NCI-H82 treated with DMSO at 0.1 percent for 48 hours (cell line): Measurements from ENCODE around the gene HOXD1.
A peak's percentile ranks its signal among the peaks of the same experiment; 100 is the strongest.

Experiments
- DNase-seq: peaks from one replicate; lab custom pipeline; 2025; ENCODE audit not compliant: unreplicated experiment; lab: John Stamatoyannopoulos, UW

The HOXD1 gene

DNA sequence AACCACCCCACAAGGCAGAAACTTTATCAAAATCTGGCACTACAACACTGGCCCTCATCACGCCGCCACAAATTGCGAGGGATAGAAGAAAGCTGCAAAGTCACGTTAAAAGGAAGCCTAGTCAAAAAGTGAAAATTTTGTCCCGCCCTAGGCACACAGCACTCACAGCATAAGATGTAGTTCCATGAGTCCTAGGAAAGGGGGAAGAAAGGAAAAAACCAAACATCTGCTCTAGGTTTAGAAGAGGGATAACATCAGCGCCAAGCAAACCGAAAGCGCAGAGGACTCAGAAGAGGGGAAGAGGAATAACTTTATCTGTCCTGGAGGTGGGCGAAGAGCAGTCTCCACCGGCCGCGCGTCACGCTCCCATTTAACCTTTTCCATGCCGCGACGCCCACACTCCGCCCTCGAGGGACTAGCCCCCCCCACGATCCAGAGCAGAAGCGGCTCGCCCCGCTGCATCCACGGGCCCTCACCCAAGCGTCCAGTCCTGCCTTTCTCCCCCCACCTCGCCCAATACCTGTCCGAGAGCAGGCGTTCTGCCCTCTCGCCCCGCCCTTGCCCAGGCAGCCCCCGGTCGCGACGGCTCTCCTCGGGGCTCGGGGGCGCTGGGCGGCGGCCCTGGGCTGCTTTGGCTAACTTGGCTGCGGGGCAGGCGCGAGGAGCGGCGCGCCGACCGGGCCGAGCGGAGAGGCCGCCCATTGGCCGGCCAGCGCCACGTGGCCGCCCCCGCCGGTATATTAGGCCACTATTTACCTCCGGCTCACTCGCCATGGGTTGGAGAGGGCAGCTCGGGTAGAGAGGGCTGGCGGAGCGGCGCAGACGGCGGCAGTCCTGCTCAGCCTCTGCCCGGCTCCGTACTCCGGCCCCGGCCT lies at the start of gene HOXD1:
TSS of gene HOXD1 (plus strand) at position 770 of the 875 bp plus-strand sequence. CDS start 134 bp downstream, outside the sequence.
- no peak for DNase-seq

DNA sequence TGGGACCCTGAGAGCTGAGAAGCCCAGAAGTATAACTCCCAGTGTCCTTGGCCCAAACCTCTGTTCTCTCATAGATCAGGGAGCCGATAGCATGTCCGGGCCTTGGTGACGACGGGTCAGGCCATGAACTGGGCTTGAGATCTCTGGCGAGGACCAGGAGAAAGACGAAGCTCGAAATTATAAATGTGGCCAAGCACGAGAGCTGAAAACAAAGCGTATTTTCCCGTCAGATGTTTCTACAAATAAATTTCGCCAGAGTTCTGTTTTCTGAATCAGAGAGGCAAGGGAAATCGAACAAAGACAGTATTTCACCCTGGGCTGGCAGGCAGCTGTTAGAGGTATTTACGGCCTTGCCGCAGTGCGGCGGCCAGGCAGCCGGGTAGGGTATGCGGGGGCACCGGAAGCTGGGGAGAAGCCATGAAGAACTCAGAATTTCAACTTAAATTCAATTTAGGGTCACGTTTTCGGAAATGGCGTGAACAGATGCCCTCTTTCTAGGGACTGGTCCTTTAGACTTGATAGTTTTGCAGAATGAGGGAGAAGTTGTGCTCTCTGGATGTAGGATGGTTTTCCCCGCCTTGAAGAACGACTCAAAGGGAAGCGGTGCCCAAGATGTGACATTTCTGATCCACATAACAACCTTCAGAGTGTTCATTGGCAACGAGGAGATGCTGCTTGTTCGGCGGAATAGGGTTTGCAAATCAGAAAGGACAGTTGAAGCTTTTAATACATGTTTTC lies 49.4 kb upstream of the HOXD1 start:
- DNase-seq = no peak

DNA sequence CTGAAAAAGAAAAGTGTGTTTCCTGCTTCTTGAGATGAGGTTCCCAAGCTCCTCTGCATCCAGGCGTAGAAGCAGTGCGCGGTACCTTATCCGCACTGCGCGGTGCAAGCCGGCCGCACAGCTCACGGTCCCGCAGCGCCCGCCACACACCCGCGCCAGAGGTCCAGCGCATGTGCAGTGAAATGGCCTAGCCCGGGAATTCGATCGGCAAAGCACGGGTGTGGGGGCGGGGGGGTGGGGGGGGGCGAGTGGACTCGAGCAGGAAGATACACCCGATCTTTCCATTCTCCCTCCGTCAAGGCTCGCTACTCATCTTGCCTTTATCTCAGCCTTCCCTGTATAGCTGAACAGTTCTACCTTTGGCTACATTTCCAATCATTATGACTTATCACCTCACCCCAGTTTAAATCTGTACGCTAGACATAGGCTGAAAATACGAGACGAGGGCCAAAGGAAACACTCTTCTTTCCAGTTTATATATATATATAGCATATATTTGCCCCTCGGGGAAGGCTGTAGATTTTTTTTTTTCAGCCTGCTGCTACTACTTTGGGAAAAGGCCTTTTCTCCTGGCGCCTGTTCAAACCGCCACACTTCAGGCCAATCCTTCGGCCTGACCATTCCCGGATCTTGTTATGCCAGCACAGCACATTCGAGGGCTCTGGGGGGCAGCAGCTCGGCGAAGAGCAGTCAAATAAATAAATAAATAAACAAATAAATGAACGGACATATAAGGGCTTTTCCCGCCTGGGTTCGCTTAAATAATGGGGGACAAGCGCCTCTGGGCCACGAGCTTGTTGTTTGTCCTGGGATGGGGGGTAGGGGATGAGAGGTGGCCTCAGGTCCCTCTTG lies 48.6 kb upstream of the HOXD1 start:
- DNase-seq = no peak

DNA sequence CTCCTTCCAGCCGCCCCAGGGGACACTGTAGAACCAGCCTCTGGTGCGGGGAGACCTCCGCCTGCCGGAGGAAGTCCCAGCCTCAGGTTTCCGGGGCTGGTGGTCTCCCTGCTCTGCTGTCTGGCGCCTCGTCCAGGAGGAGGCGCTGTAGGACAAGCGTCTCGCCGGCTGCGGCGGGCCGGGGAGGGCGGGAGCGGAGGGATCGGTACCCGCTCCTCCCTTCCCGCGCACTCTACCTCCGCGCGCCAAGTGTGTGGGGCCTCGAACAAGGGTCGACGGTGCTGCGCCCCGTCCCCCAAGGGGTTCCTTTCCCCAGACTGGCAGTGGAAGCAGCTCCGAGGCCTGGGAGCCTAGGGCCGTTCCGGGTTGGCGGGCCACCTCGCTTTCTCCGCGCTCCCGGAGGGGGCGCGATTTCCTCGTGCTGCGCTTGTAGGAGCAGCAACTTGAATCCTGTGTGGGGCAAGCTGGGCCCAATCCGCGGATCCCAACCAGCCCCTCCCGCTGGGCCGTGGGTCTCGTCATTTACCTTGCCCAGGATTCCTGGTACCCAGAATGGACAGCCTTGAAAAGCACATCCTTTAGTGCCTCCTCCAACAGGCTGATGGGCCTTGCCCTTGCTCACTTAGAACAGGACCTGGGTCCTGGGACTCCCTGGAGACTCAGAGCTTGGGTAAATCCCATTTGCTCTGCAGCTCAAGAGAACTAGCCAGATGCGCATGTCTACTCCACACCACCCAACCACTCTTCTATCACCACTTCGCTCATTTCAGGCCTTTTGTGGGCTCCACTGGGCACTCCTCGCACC lies 47.8 kb upstream of the HOXD1 start:
- peak; percentile 76 for DNase-seq

DNA sequence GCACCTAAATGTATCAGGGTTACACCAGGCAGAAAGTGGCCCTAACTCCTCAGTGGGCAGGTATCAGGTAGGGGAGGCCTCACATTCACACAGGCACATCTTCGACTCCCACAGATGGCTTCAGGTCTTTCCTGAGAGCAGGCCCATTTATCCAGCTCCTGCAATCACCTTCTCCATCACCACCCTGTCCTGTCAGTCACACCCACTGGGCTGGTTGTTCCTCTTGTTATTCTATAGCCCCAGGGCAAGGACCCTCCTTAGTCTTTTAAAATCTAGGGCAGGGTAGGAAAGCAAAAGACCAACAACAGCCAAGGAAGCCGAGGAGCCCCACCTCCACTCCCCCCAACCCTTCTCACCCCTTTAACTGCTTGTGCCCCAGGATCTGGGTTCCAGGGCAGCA lies 46.2 kb upstream of the HOXD1 start:
- no peak for DNase-seq

DNA sequence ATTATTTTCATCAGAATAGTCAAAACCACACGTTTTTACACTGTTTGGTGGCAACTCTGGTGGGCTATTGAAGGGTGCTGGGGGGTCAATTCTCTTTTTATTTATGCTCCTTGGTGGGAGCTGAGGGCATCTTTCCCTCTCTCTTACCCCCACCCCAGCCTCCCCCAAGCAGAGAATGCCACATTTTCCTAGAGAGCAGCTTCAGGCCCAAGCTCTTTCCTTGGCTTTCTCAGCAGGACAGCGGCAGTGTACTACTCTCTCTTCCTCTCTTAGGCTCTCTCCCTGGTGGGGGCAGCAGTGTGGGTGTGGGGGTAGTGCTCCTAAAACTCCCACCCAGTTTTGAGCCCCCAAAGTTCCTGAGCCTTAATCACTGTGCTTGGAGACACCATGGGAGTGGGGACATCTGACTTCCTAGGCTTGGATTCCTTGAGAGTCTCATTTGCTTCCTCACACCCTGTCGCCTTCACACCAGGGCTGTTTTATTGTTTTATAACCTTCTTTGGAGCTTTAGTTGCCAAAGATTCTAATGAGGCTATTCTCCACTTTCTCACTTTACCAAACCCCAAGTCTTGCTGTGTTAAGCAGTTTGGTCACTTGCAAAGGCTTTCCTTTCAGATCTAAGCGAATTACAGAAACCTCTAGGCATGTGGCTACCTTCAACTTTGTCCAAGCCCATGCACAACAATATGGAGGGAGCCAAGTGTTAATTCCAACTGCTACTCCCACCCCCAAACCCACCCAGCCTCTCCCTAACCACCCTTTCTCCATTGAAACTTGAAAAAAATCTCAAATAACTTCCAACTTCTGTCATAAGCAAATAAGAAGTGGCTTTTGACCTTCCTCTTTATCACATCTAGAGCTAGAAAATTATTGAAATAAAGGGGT lies 43.1 kb upstream of the HOXD1 start:
- DNase-seq = no peak

DNA sequence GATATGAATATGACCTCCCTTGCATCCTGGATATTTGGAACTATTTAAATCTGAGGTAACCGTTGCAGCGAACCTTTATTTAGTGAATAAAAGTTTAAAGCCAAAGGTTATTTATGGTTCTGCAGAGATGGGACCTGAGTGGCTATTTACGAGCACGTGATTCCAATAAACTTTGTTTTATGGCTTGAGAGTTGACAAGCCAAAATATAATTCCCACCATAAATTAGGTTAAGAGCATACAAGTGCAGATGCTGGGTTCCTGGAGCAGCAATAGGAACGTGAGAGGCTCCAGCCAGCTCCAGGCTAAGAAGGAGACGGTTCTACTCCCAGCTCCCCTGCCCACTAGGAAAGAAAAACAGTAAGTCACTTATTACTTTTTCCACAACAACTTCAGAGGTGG lies 42.4 kb upstream of the HOXD1 start:
- no peak for DNase-seq

DNA sequence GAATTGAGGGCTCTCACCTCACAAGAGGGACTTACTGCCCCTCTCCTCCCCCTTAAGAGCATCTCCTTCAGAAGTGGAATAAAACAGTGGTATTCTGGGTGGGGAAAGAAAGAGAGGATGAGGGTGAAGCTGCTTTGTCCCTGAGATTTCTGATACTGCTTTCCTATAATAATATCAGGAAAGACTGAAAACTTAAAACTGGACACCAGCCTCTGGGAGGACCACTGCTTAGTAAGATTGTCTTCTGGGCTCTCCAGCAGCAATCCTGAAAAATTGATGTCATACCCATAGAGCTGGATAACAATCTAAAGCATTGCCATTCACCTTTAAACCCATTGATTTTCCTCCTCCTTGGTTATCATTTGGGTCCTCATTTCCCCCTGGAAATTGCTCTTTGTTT lies 41.8 kb upstream of the HOXD1 start:
- DNase-seq = no peak

DNA sequence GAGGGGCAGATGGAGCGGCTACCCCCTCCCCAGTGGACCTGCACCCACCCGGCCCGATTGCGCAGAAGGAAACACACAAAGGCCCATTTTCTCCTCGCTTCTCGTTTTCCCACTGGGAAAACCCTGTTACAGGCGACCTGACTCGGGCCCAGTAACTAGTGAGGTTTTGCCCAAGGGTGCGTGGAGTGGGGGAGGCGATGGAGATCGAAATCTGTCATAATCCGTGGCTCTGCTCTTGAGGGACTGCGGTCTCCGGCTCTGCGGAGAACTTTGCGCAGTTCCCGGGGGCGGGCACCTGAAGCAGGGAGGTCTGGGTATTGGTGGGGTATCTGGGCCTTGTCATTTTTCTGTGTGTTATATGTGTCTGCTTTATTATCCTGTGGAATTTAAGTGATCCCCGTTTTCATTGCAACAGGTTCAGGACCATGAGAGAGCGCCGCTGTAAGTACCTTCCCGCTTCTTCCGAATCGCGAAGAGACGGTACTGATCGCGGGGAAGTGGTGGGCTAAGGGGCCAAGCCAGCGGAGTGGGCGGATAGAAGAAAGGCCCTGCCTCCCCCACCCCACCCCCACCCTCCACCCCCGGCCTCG lies 41.2 kb upstream of the HOXD1 start:
- no peak for DNase-seq

DNA sequence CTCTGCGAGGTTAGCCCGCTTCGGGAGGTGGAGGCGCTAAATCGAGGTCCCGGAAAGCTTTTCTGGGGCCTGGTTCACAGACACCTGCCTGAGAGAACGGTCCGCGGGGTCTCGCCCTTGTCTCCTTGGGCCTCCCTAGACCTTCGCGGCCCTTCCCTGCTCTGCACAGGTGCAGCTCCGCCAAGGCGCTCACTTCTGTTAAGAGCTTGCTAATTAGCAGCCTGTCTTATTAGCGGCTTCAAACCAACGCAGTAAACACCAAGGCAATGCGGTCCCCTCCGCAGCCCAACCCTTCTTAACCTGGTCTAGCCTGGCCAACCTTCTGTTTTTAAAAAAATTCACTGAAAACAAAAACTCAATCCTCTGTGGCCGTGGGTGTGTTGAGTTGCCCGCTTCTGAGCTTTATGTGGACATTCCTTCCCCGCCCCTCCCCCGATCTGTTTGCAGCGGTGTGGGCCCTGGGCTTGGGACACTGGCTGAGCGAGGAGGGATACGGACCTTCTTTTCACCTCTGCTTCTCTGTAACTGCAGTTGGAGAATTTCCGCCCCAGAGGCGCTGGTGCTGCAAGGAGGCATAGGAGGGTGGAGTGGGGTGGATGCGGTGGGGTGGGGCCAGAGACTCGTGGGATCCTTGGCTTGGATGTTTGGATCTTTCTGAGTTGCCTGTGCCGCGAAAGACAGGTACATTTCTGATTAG lies 40.5 kb upstream of the HOXD1 start:
- no peak for DNase-seq

DNA sequence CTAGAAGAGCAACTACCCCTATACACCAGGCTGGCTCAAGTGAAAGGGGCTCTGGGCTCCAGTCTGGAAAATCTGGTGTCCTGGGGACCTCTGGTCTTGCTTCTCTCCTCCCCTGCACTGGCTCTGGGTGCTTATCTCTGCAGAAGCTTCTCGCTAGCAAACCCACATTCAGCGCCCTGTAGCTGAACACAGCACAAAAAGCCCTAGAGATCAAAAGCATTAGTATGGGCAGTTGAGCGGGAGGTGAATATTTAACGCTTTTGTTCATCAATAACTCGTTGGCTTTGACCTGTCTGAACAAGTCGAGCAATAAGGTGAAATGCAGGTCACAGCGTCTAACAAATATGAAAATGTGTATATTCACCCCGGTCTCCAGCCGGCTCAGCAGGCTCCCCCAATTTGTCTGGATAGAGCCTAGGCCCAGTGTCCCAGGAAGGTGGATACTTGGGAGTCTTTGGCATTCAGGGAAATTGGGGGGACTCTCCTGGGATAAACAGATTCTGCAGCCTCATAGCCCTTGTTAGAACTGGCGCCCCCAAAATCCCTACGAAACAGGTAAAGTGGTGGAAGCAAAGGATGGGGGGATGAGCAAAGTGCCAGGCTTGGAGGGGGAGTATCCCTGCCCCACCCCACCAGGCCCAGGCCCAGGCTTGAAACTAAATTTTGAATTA lies 39.6 kb upstream of the HOXD1 start:
- DNase-seq = no peak

DNA sequence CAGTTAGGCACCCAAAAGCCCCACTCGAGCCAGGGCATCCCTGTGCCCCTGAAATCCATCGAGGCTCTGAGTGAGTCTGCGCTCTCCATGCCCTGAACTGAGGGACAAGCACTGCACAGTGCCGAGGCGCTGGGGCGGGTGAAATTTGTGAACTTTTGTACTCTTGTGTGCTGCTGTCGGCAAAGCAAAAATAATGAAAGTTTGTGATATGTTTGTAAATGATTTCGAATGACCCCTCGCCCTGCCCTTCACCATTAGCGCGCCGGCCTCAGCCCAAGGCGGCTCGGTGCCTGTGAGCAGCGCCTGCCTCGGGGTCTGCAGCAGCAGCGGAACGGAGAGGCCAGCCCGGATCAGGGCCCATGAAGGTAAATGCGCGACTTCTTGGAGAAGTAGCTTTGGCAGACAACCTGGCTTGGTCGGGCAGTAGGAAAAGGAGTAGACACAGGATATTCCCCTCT lies 39.0 kb upstream of the HOXD1 start:
- DNase-seq = no peak

DNA sequence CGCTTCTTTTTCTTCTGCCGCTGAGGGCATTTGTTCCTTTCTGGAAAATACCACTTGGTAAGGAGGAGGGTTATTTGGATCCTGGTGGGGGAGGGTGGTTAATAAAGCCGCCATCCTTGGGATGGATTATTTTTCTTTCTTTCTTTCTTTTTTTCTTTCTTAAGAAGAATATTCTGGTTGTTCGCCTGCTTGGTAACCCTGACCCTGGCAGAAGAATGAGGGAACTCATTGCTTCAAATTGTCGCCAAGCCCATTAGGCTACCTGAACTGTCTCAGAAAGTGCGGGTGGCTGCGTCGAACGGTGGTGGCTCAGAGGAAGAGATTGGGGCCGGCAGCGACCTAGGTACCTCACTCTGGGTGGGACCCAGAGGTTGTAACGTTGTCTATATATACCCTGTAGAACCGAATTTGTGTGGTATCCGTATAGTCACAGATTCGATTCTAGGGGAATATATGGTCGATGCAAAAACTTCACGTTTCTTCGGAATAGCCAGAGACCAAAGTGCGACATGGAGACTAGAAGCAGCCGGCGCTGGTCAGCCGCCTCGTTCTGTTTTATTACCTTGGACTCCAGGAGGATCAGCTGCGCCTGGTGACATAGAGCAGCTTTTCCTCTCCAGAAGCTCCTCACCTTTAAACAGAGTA lies 38.4 kb upstream of the HOXD1 start:
- no peak for DNase-seq

DNA sequence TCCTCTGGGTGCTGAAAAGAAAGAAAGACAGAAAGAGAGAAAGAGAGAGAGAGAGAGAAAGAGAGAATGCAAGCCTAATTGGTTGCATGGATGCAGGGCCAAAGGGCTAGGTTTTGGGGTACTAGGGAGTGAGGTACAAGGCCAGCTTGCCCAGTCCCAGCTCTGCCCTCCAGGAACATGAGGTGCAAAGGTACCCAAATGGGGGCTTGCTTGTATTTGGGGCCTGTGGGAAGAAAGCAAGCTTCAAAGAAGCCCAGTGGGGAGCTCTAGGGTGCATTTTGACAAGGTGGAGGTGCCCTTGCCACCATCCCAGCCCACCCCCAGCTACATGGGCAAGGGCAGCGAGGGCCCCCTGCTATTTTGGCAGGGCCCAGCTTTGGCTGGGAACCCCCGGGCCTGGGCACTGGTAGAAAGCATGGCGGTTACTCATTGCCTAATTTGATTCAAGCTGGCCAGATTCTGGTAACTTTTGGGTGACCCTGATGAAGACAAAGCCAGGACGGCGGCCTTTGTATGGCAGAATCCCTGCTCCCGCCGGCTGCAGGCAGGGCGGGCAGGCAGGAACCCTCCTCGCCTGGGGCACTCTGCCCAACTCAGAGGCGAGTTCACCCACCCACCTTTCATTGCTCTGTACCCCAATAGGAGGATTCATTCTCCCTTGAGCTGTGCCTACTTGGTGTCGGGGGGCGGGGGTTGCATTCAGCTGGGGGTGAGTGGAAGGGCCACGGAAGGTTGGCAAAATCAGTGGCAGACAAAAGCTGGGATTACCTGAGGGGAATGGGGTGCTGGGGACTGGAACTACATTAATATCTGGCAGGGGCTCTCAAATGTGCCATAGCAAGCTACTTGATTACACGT lies 37.7 kb upstream of the HOXD1 start:
- no peak for DNase-seq

DNA sequence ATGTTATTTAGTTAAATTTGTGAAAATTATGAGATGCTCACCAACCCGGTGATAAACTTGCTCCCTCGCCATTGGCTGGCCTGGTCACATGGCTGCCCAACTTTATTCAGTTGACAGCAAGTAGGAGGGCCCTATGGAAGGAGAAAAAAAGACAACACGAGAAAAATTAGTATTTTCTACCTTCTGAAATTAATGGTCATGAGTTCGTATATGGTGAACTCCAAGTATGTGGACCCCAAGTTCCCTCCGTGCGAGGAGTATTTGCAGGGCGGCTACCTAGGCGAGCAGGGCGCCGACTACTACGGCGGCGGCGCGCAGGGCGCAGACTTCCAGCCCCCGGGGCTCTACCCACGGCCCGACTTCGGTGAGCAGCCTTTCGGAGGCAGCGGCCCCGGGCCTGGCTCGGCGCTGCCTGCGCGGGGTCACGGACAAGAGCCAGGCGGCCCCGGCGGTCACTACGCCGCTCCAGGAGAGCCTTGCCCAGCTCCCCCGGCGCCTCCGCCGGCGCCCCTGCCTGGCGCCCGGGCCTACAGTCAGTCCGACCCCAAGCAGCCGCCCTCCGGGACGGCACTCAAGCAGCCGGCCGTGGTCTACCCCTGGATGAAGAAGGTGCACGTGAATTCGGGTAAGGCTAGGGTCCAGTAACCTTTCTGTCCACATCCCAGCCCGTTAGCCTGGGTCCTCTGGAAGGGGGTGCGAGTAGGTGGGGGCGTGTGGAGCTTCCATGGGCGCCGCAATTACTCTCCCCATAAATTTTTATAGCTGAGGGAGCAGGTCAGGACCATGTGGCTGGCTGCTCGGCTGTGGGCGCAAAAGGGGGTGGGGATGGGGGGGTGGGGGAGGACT lies 36.8 kb upstream of the HOXD1 start, which contains the start of gene HOXD4:
TSS of gene HOXD4 (plus strand) at position 109 of the 846 bp plus-strand sequence. CDS start at position 193, 84 bp downstream.
- no peak for DNase-seq
